ENCODE measurements around the gene ADPRHL1.
A peak's percentile ranks its signal among the peaks of the same experiment; 100 is the strongest.

ADPRHL1 gene

DNA sequence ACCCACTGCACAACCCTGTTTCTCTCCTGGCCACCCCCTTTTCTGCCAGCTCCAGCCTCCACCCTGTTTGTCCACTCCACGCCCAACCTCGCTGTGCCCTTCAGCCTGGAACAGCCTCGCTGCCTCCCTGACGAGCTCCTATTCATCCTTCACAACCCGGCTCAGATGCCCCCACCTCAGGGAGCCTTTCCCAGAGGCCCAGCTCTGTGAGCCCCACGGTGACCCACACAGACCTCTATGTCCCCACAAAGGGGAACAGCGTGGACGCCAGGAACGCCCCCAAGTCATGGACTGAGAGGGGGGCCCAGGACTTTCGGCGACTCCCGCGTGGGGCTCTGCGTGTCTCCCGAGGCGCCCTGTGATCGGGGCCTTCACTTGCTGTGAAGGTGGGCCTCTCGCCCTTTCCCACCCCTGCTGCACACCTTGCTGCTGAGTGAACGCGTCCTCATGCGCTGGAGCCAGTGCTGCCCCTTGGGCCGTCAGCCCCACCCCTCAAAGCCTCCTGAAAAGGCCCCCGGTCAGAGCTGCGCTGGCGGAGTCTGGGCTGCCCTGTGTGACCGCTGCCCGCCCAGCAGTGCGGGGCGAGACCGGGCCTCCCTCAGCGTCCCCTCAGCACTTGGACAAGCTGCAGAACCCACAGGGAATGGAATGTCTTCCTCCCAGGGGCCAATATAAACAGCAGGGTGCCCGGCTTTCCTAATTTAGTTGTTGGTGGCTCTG is 40.0 kb downstream of the ADPRHL1 start:
- DNase-seq = no peak

DNA sequence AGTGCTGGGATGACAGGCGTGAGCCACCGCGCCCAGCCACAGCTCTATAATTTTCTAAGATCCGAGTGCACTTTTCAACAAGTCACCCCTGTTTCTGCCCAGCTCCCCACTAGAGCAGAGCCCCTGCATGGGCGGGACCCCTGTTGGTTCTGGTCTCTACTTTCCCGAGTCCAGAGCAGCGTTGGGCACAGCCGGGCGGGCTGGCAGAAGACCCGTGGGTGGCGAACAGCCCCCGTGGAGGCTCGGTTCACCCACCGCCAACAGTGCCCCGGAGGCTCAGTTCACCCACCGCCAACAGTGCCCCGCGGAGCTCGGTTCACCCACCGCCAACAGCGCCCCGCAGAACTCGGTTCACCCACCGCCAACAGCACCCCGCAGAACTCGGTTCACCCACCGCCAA is 40.8 kb downstream of the ADPRHL1 start:
- DNase-seq = no peak

DNA sequence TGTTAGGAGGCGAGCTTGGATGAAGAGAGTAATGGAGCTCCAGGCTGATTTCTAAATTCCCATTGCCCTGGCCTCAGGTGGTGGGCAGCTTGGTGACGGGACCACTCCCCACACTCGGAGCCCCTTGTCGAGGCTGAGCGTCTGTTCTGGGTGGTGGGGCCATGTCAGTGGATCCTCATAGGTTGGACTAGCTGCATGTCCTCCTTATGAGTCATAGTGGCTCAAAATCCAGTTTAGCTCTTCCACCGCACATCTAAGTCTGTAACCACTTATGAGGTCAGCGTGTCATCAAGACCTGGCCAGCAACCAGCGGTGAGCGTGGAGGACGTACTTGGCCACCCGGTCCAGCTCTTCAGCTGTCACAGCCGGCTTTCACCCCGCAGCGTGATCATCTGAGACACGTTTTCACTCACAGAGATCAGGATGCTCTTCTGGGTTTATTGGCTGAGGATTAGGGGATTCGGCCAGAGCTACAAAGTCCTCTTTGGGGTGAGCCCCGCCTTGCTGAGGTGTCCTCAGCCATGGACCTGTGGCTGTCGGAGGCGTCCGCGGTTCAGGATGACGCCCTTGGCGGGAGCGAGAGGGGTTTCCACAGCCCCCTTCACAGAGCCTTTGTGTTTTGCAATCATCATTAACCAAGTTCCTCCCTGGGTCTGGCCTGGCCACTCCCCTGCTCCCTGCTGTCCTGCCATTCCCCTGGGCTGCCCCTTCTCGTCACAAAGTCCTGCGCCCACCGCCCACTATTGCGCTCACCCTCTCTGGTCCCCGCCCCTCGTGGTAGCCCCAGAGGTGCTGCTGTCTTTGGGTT is 41.9 kb downstream of the ADPRHL1 start:
- DNase-seq = no peak

DNA sequence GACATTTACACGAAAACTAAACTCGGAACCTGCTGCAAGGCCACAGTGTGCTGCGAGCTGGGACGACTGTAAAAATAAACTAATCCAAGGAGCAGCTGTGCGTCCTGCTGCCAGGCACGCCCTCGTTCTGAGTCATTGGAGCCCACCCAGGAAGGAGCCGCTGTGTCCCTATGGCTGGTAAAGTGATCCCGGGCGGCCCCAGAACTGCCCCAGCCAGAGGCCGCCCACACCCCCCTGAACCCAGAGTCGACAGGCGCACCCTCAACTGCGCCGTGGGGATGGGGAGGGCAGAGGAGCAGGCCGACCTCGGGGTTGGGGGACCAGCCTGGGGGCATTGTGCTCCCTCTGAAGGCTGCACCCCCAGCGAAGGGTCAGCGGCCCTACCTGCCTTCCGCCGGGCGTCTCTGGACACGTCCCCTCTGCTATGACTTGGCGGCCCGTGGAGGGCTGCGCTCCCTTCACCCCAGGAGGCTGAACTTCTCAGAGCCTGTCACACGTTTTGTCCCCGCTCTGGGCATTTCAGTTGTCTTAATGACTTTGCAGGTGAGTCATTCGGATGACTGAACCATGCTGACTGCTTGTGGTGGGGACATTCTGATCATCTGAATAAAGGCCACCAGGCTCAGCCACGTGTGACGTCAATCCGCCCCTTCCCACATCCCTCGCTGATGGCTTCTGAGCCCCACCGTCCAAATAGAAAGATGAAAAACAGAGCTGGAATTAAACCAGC is 42.7 kb downstream of the ADPRHL1 start:
- no peak for DNase-seq

DNA sequence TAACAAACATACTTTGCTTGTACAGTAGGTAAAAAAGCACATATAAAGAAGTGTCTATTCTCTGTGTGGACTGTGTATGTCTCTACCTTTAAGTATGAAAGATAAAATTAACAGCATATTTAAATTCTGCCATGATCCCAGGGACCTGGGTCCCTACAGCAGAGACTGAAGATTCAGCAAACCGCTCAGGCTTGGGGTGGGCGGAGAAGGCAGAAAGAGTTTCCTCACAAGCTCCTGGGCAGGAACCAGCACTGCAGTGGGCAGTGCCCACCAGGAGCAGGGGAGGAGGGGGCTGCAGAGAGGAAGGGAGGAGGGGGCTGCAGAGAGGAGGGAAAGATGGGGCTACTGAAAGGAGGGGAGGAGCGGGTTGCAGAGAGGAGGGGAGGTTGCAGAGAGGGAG is 44.7 kb downstream of the ADPRHL1 start:
- no peak for DNase-seq

DNA sequence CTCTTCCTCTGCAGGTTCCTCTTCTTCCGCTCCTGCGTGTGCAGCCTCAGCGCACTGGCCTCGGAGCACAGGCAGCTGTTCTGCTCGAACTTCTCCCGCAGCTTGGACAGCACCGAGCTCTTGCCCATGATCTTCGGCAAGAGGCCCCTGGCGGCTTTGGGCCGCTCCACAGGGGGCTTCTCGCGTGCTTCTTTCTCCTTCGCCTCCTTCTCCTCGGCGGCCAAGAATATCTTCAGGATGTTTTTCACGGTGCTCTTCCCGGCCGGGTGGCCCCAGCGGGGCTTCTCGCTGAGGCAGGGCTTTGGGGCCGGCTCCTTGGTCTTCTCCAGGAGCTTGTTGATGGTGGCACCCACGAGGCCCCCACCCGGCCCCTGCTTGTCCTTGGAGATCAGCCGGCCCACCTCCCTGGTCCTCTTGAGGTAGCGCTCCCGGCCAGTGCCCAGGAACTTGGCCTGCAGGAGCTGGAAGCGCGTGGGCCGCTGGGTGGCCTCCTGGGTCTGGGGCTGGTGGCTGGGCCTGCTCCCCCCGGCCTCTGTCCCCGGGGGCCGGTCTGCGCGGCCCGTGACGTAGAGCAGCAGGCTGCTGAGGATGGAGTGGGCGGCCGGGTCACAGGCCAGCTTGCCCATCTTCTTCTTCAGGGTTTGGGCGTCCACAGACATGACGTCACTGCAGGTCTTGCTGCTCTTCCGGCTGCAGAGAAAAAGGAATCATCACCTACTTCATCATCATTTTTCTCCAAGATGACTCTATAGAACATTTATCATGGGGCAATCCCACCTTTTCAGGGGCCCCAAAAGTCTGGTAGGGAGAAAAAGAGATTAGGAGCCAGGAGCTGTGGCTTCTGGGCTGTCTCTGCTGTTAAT is 45.5 kb downstream of the ADPRHL1 start:
- DNase-seq = no peak

DNA sequence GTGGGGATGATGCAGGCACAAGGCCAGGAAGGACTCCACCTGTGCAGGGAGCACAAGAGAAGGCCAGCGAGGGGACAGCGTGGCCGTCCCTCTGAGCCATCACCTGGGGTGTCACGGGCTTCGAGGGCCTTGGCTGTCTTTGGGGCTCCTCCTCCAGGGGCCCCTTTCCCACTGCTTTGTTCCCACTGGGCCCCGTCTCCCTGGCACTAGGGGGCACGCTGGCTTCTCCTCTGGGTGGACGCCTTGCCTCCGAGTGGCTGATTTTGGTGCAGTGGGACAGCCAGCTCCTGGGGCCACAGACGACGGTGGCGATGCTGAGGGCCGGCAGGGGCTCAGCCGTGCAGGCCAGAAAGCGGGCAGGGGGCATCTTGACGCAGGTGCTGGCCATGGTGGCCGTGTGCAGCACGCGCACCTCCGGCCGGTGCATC is 46.2 kb downstream of the ADPRHL1 start:
- DNase-seq = no peak

DNA sequence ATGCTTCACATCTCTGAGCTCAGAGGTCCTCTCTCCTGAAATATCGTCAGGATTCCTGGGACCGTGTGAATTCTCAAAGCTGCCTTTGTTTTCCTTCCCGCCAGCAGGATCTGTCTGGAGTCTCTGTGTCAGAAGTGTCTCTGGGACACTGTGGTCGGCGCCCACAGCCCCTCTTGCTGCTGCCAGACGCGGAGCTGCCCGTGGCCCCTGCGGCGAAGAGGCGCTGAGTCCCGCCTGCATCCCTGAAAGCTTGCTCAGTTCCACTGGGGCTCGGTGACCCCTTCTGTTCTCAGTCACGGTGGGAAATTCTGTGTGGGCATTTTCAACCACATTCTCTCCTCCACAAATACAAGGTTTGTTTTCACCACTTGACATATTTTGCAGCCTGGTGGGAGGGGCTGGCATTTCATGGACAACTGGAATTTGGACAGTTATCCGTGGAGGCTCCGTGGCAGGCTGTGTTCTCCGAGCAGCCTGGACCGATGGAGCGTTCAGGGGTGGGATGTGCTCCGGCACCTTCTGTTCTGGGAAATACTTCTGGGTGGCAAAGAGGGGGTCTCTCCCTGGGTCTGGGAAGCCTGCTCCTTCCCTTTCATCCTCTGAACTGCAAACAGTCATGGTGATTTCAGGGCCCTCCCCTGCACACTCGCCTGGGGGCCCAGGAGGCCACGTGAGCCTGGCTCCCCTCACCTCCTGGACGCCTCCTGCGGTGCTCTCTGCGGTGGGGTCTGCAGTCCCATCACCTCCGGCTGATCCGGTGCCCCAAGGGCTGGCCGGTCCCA is 46.8 kb downstream of the ADPRHL1 start:
- no peak for DNase-seq

DNA sequence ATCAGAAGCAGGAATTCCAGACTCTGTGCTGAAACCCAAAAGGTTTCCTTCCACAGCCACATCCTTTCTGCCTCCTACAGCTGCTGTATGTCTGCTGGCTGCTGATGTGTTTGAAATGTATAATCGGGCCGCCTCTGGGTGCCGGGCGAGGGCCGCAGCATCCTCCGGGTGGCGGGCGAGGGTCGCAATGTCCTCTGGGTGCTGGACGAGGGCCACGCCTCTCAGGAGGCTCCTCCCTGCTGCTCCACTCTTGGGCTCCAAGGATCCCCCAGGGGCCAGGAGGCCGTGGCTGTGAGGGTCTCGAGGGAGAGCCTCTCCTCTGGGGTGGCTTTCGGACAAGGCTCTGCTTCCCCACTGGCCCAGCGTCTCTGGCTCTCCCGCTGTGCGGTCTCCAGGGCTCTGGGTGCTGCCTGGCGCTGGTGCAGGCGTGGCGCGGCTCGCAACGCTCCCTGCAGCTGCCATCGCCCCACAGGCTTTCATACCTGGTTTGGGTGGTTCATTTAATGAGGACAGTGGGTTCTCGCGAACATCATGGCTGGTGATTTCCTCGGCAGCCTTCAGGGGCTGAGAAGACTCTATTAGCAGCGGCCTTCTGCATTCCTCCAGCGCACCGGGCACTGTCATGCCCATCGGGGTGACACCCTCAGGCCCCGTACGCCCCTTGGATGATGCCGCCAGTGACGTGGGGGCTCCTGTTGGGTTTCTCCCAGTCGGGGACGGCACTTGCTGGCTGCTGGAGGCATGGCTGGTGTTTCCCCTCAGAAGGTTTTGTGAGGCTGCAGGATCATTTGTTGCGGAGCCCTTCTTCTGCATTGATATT is 47.6 kb downstream of the ADPRHL1 start:
- DNase-seq = peak; percentile 26

DNA sequence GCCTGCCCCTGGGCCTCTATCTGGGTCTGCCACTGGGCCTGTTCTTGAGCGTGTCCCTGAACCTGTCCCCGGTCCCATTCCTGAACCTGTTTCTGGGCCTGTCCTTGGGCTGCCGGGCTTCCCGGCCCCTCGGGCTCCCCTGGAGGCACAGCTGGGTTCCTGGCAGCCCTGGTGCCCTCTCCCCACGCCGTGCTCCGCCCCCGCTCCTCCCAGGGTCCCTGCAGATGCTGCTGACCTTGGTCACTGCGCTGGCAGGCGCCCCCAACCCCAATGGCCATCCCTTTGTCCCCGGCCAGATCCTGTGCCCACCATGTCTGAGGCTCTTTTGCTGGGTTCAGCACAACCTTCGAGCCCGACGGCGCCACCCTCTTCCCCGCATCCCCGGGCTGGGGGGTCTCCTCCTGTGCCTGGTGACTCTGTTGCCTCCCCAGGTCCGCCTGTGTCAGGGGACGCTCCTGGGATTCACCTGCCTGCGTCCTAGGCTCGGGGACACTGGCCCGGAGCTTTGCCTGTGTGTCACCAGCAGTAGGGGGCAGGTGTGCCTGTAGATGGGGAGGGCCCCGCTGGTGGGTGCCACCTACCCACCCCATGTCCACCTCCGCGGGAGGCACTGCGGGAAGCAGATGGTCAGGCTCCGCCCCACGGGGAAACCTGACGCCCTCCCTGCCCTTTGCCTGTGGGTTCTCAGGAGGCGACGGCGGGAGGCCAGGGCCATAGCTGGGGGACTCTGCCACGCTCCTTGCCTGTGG is 48.4 kb downstream of the ADPRHL1 start:
- DNase-seq = no peak

DNA sequence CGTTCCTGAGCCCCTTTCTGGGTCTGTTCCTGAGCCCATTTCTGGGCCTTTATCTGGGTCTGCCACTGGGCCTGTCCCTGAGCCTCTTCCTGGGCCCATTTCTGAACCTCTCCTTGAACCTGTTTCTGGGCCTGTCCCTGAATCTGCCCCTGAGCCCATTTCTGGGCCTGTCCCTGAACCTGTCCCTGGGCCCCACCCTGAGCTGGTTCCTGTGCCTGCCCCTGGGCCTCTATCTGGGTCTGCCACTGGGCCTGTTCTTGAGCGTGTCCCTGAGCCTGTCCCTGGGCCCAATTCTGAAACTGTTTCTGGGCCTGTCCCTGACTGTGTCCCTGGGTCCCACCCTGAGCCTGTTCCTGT is 48.9 kb downstream of the ADPRHL1 start:
- DNase-seq = no peak

DNA sequence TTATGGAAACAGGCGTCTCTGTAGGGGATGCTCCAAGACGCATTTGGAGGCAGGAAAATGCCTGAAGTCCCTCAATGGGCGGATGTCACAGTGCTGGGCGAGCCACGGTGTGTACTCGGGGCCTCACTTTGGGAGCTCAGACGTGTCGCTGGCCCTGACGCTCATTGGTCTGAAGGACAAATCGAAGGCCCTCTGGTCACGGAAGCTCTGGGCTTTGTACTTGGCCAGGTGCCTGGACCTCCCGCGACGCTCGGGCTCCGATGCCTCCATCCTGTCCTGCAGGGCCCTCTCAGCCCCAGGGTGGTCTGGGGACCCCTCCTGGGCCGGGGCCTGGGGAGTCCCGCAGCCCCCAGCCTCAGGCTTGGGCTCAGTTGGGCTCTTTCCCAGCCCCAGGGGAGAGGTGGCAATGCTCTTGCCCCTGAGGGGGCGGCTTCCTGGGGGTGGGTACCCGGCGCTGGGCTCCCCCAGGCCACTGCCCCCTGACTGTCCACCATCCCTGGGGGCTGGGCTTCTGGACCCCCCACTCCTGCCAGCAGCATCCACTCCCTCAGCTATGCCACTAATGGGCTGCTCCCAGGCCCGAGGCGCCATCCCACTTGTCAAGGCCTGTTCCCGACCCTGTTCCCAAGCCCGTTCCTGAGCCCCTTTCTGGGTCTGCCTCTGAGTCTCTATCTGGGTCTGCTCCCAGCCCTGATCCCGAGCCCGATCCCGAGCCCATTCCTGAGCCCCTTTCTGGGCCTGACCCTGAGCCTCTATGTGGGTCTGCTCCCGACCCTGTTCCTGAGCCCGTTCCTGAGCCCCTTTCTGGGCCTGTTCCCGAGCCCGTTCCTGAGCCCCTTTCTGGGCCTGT is 49.8 kb downstream of the ADPRHL1 start:
- no peak for DNase-seq

DNA sequence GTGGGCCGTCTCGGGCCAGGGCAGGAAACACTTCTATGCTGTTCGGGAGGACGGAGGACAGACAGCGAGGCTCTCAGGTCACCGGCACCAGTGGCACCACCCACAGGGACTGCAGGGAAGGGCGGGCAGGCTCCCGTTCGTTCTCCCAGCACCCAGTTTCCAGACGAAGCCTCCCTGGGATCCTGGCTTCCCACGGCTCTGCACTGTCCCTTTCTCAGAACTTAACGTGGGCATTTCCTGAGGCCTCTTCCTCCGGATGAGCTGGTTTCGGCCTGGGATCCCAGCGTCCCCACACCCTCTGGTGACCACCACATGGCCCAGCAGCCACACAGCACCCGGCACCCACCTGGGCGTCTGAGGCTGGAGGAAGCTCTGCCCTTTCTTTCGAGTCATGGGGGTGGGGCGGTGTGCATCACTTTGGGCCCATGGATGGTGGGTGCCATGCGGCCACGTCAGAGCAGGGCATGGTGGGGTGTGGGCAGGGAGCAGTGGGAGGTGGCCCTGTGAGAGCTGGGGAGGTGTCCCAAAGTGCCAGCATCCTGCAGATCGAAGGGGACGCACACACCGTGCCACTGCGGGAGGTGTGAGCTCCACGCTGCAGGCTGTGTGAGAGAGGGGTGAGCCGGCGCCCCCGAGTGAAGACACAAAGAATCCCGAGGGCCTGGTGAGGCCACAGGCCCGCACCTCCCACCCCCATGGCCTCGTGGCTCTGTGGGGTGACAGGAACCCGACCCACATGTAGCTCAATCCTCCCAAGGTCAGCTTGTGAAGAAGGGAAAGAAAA is 50.6 kb downstream of the ADPRHL1 start:
- no peak for DNase-seq

DNA sequence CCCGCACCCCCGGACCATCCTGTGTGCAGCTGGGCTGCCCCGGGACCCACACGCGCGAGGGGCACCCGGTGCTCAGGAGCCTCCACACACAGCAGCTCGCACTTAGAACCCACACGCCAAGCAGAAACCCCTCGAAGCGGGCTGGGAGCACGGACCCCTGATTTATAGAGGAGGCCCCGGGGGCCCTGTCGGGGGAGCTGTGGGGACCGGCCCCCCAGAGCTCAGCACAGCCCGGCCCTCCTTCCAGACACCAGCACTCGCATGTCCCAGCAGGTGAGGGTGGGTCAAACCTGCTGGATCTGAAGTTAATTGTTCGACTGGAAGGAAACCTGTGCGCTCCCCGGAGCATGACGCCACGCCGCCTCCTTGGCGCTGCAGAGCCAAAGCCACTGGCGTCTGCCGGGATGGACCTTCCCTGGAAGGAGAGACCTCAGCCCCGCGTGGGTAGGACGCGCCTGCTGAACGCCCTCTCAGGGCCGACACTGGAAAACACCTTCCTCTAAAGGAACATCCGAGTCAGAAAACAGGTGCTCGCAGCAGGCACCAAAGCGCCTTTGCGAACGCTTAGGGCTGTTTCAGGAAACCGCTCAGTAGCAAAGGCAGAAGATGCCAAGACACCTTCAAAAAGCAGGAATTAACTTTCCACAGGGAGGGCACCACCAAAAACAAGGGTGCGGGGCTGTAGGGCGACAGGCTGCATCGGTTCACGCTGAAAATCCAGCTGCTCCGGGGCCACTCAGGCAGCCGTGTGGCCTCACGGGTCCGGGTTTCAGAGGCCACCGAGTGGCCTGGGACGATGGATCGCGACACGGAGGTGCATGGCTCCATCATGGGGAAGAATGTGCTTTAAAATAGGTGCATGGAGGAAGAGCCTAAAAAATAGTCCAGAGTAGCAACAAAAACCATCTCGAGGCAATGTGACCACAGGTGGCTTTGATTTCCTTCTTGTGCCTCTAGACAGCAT is 51.6 kb downstream of the ADPRHL1 start:
- no peak for DNase-seq

DNA sequence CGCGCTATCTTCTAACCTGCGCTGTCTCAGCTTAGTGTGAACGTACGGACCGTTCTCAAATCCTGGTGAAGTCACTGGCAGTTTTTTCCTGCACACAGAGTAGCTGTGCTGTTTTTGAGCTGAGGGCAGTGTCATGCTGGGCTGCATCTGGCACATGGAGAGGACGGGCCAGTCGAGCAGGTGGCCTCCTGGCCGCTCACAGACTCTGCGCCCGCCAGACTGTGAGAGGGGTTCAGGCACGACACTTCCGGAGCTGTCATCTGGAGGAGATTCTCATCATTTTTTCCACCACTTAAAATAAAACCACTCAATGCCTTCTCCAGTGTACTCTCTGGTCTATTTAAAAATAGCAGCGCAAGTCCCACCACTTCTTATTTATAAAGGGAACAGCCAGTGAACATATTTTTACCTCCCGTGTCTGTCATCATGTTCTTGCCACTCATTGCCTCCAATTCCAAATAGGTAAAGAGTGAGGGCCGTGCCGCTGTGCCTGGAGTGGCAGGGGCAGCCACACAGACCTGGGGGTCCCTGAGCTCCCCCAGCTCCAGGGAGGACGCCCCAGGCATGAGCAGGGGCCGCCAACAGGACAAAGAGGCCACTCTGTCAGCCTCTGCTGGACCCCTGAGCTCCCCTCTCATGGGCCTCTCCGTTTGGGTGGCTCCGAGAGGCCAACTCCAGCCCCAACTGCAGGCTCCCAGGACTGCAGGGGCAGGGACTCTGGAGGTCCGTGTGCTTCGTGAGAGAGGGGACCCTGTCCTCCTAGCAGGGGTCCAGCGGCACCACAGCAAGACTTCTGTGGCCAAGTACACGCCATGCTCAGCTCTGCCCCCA is 52.5 kb downstream of the ADPRHL1 start:
- no peak for DNase-seq

DNA sequence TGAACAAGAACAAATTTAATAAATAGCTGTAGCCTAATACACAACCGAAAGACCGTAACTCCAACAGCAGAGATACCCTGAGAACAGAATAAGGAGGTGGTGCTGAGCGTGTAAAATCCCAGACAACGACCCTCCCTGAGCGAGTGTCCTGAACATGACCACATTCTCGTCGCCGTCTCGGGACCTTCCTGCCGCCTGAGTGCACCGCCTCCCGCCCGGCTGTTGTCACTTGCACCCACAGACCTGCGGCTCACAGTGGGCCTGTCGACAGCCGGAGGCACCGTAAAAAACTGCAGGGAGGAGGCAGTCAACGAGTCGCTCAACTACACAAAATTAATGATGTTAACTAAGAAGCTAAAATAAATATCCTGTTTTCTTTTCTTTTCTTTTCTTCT is 53.5 kb downstream of the ADPRHL1 start:
- no peak for DNase-seq

Data from NCI-H1694 treated with DMSO at 0.1 percent for 48 hours (cell line).